Measurements from ENCODE around the gene TMEM82.

GRCh38 chr1:15724949-15725880 lies 17.1 kb upstream of the TMEM82 start:
- TF ChIP-seq CTCF (IDR thresholded peaks at IDR 0.05 in 8 of 11, conservative IDR thresholded peaks at IDR 0.05 in 3 of 11), result no peak
- TF ChIP-seq POLR2AphosphoS5 (IDR thresholded peaks at IDR 0.05), result peak in 1 of 3 donors; percentile 40

All from spleen (tissue), 7 donors.